ENCODE data around the gene PRDX5.
"Not testable (repeated sequence)": the region's sequence is repeated elsewhere in the genome, so short reads cannot be mapped to it uniquely, and the experiment has no call there.

PRDX5 gene

GRCh38 chr11:64306563-64306875 is 11.4 kb upstream of the PRDX5 start:
- no peak for DNase-seq

DNA sequence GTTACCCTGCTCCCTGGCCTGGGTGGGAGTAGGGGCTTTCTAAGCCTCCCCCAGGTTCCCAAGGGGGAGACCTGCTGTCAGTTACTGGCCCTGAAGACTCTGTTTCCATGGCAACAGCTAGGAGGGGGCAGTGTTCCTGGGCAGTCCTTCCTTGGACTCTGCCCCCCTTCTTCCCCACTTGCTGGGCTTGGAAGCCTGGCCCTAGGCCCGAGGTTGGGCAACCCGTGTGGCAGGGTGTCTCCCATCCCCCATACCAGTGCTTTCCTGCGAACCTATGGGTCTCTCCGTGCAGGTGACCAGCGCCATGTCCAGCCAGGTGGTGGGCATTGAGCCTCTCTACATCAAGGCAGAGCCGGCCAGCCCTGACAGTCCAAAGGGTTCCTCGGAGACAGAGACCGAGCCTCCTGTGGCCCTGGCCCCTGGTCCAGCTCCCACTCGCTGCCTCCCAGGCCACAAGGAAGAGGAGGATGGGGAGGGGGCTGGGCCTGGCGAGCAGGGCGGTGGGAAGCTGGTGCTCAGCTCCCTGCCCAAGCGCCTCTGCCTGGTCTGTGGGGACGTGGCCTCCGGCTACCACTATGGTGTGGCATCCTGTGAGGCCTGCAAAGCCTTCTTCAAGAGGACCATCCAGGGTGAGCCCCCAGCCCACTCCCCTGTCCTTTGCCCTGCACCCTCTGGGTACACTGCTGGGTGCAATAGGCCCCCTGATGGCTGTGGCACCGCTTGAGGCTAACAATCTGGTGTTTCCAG is 10.9 kb upstream of the PRDX5 start:
- DNase-seq, result no peak

- DNase-seq, result not testable (repeated sequence)
Observed at GRCh38 chr11:64307795-64308194, 10.1 kb upstream of the PRDX5 start.

DNA sequence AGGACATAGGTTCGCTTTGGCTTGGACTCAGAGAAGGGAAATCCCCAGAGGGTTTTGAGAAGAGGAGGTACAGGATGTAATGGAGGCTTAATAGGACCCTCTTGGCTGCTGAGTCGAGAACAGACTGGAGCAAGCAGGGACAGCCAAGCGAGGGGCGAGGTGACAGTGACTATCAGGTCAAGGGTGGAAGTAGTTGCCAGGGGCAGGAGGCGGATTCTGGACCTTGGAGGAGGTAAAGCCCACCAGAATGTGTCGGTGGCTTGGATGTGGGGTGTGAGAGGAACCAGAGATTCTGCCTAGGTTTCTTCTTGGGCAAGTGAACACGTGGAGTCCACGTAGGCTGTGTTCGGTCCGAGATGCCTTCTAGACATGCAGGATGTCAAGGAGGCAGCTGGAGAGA is 5.0 kb upstream of the PRDX5 start:
- DNase-seq, result no peak

GRCh38 chr11:64313491-64314145 is 4.3 kb upstream of the PRDX5 start:
- no peak for DNase-seq

GRCh38 chr11:64314146-64314804 is 3.6 kb upstream of the PRDX5 start:
- DNase-seq, result no peak

DNA sequence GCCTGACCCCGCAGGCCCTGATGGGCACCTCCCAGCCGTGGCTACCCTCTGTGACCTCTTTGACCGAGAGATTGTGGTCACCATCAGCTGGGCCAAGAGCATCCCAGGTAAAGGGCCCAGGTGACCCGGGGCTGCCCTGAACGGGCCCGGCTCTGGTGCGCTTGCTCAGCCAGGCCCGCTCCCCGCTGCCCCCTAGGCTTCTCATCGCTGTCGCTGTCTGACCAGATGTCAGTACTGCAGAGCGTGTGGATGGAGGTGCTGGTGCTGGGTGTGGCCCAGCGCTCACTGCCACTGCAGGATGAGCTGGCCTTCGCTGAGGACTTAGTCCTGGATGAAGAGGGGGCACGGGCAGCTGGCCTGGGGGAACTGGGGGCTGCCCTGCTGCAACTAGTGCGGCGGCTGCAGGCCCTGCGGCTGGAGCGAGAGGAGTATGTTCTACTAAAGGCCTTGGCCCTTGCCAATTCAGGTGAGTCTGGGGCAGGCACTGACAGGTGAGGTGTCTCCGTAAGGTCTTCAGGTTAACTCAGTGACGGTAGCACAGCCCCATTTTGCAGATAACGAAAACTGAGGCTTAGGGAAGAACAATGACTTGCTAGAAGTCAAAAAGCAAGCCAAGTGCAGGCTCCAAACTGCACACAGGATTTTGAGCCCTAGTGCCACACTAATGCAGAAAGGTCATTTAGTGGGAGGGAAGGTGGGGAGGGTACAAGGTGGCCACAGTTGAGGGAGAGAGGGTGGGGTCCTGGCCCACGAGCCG is 2.9 kb upstream of the PRDX5 start:
- DNase-seq, result no peak

DNA sequence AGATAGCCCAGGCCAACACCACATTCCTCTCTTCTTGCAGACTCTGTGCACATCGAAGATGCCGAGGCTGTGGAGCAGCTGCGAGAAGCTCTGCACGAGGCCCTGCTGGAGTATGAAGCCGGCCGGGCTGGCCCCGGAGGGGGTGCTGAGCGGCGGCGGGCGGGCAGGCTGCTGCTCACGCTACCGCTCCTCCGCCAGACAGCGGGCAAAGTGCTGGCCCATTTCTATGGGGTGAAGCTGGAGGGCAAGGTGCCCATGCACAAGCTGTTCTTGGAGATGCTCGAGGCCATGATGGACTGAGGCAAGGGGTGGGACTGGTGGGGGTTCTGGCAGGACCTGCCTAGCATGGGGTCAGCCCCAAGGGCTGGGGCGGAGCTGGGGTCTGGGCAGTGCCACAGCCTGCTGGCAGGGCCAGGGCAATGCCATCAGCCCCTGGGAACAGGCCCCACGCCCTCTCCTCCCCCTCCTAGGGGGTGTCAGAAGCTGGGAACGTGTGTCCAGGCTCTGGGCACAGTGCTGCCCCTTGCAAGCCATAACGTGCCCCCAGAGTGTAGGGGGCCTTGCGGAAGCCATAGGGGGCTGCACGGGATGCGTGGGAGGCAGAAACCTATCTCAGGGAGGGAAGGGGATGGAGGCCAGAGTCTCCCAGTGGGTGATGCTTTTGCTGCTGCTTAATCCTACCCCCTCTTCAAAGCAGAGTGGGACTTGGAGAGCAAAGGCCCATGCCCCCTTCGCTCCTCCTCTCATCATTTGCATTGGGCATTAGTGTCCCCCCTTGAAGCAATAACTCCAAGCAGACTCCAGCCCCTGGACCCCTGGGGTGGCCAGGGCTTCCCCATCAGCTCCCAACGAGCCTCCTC is 2.0 kb upstream of the PRDX5 start:
- not testable (repeated sequence) for DNase-seq

DNA sequence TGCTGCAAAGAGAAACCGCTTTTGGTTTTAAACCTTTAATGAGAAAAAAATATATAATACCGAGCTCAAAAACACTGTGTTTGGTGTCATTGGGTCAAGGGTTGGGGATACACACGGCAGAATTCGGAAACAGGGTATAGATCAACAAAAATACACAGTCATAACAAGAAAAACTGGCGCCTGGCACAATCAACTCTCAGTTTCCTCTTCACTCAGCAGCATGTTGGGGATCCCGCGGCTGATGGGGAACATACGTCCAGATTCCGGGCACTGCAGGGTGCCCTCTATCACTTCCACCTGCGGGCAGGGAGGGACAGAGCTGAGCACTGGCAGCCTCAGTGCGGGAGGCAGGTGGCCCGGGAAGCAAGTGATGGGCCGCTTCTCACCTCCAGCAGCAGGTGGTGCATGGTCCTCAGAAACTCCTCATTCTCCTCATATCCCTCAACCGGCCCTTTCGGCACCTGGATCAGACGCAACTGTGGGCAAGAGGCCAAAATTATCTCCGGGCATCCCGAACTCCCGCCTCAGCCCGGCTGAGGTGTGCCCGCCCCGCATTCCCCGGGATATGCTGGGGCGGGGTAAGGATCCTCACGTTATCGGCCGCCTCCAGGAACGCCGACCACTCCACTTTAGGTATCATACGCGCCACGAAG is 1.1 kb upstream of the PRDX5 start:
- no peak for DNase-seq

DNA sequence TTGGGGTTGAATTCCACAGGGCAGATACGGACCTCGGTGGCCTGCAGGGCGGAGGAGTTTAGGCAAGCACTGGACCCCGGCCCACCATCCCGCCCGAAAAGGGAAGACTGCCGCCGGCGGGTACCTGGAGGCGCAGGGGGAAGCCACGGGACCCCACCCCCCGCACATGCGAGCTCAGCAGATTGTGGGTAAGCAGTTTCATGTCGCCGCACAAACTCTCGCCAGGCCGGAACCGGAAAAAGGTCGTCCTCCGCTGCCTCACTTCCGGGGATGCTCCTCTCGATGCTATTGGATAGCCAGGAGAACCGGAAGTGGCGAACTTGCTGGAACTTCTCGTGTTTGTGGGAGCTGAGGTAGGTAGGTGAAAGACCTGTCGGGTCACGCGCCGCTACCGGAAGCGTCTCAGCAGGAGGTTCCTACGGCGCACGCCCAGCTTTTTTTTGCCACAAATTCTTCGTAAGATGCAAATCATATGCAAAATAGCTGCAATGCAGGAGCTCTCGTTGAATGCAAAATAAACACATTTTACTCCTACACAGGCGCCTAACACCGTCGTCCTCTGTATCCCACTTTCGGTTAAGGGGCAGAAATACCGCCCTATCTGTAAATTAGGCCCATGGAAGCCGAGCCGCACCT is 478 bp upstream of the PRDX5 start, which contains the start of gene TRMT112:
TSS of gene TRMT112 (minus strand) at position 235 of the 636 bp plus-strand sequence. CDS start at position 202, 33 bp downstream.
- peak; percentile 94 for DNase-seq

GRCh38 chr11:64318766-64319761 is 1.1 kb downstream of the PRDX5 start:
- DNase-seq, result no peak

- DNase-seq, result no peak
Observed at GRCh38 chr11:64320556-64320955, 2.6 kb downstream of the PRDX5 start.

DNA sequence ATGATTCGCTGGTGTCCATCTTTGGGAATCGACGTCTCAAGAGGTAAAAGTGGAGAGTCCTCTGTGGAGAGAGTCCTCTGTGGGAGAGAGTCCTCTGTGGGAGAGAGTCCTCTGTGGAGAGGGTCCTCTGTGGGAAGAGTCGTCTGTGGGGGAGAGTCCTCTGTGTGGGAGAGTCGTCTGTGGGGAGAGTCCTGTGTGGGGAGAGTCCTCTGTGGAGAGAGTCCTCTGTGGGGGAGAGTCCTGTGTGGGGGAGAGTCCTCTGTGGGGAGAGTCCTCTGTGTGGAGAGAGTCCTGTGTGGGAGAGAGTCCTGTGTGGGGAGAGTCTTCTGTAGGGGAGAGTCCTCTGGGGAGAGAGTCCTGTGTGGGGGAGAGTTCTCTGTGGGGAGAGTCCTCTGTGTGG is 3.1 kb downstream of the PRDX5 start:
- DNase-seq, result no peak

- no peak for DNase-seq
Observed at GRCh38 chr11:64321533-64321932, 3.6 kb downstream of the PRDX5 start.

DNA sequence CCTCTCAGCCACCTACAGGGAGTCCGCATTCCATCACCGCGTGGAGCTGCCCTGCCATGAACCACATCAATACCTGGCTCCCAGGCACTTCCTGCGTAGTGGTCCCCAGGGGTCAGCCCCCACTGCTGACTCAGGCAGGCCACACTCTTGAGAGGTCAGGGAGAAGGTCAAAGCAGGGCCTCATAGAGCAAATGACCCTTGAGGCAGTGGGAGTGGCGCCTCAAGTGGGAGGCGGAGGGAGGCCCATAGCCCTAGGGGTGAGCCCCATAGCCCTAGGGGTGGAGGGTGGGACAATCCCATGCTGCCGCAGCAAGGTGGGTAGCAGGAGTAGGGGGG is 5.0 kb downstream of the PRDX5 start:
- DNase-seq, result no peak

- no peak for DNase-seq
Observed at GRCh38 chr11:64323373-64323772, 5.5 kb downstream of the PRDX5 start.

DNA sequence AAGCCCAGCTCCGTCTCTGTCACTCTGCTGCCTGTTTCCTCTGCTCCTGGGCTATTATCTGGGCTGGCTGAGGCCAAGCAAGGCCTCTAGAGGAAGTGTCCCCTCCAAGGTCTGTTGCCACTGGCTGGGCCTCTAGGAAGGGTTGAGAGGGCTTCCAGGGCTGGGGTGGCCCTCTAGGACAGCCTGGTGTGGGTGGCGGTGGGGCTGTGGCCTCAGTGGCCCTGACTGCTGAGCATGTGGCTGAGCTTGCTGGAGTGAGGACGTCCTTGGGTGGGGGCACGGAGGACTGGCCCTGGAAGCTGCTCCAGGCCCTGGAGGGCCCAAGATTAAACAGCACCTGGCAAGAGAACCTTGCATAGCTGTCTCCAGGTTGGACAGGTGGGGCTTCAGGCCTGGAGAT is 6.1 kb downstream of the PRDX5 start:
- DNase-seq, result not testable (repeated sequence)

DNA sequence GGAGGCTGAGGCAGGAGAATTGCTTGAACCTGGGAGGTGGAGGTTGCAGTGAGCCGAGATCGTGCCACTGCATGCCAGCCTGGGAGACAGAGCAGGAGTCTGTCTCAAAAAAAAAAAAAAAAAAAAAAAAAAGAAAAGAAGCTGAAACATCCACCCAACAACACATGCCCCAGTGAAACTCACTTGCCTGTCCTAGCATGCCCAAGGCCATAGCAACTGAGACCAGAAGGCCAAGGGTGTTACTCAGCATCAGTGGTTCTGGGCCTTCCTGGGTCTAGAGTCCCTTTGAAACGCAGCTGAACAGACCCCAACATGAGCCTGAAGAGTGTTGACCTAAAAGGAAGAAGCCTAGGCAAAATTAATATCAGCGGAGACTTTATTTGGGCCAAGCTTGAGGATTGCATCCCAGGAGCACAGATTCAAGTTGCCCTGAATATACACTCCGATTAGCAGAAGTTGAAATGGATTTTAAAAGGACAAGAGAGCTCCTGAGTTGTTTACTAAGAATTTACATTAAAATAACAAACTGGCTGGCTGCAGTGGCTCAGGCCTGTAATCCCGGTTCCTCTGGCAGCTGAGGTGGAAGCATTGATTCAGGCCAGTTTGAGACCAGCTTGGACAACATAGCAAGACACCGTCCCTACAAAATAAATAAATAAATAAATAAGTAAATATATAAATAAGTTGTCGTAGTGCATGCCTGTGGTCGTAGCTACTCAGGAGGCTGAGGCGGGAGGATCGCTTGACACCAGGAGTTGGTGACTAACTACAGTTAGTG is 7.0 kb downstream of the PRDX5 start:
- no peak for DNase-seq

DNA sequence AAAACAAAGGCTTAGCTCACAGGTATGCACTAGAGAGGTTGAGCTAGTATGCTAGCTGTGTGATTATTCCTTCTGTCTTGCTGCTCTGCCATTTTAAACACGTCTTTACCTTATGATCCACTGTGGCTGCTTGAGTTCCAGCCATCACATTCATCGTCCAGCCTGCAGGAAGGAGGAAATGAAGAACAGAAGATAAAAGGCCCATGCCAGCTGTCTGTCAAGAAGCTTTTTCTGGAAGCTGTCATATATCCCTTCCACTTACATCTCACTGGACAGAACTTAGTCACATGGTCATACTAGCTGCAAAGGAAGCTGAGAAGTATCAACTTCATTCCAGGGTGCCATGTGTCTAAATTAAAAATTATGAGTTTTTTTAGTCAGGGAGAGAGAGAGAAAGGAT is 9.5 kb downstream of the PRDX5 start:
- no peak for DNase-seq

Data from activated naive CD4-positive, alpha-beta T cell treated with anti-CD3 and anti-CD28 coated beads, Interleukin-2, amount 50 U/mL, for 16 hours (primary cell).